NT2/D1 (cell line): ENCODE measurements around the gene APIP.

Experiments used
- DNase-seq: peaks from one replicate; pipeline ENCODE4 v3.0.0-alpha.2; 2011; ENCODE audit warnings: low read depth, low spot score
- H3K27me3 ChIP-seq: 2 replicates; pipeline ENCODE4 v1.6.0; 2011; ENCODE audit warnings: mild to moderate bottlenecking; ENCODE audit not compliant: insufficient read length, insufficient read depth
- H3K36me3 ChIP-seq: 2 replicates; pipeline ENCODE4 v1.6.1; 2011; ENCODE audit warnings: mild to moderate bottlenecking, low read length, mixed read lengths; ENCODE audit not compliant: insufficient read depth, insufficient read length
- H3K4me1 ChIP-seq: 2 replicates; pipeline ENCODE4 v1.5.1; 2011; ENCODE audit not compliant: insufficient read depth, insufficient read length
- H3K4me3 ChIP-seq: 2 replicates; pipeline ENCODE4 v1.5.1; 2011; ENCODE audit warnings: low read depth; ENCODE audit not compliant: insufficient read length
- H3K9ac ChIP-seq: 2 replicates; pipeline ENCODE4 v1.6.0; 2011; ENCODE audit warnings: low read depth; ENCODE audit not compliant: insufficient read length
- H3K9me3 ChIP-seq: 2 replicates; pipeline ENCODE4 v1.5.1; 2011; ENCODE audit warnings: mild to moderate bottlenecking, low read length; ENCODE audit not compliant: insufficient read depth
- SUZ12 ChIP-seq: IDR thresholded peaks from 2 replicates; pipeline ENCODE4 v1.6.1; 2011; ENCODE audit not compliant: insufficient read length, insufficient read depth; ENCODE audit errors: extremely low read depth
- YY1 ChIP-seq: IDR thresholded peaks from 2 replicates; pipeline ENCODE4 v1.6.1; 2011; ENCODE audit not compliant: insufficient read length, insufficient read depth
- ZNF274 ChIP-seq: IDR thresholded peaks from 2 replicates; pipeline ENCODE4 v1.6.1; 2011; ENCODE audit warnings: mild to moderate bottlenecking, low read depth, low read length

Gene APIP

DNA sequence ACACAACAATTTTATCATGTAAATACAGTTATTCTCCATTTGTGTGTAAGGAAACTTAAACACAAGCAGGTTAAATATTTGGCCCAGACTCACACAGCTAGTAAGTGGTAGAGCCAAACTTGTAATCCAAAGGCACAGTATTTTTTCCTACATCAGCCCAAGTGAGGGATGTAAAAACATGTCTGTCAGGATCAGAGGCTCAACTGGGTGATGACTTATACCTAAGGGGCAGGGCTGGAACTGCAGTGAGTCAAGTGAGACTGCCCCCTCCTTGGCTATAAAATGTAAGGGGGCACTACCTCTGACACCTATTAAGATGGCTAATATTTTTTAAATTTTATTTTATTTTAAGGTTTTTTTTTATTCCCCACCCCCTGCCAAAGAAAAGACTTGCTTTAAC lies 82.6 kb downstream of the APIP start:
- Histone ChIP-seq H3K4me1 (peaks cover 4% of the 10 kb centered on the region), H3K9me3 (no peaks in the 10 kb centered on the region), H3K36me3 (no peaks in the 10 kb centered on the region), H3K9ac (no peak overlapping the region), H3K4me3 (no peak overlapping the region), H3K27me3 (no peaks in the 10 kb centered on the region)
- TF ChIP-seq YY1: no peak
- TF ChIP-seq ZNF274: no peak
- TF ChIP-seq SUZ12: no peak
- no peak for DNase-seq
